HG02678 (cell line): ENCODE data around the gene EMP2.
A peak's percentile ranks its signal among the peaks of the same experiment; 100 is the strongest.
"Not testable (repeated sequence)": the region's sequence is repeated elsewhere in the genome, so short reads cannot be mapped to it uniquely, and the experiment has no call there.

Experiments used
- ATAC-seq: cut with Tn5 transposase; IDR thresholded peaks from one replicate; pipeline ENCODE4 v1.9.1; 2021; ENCODE audit warnings: mild to moderate bottlenecking, moderate library complexity; ENCODE audit not compliant: unreplicated experiment

The EMP2 gene

DNA sequence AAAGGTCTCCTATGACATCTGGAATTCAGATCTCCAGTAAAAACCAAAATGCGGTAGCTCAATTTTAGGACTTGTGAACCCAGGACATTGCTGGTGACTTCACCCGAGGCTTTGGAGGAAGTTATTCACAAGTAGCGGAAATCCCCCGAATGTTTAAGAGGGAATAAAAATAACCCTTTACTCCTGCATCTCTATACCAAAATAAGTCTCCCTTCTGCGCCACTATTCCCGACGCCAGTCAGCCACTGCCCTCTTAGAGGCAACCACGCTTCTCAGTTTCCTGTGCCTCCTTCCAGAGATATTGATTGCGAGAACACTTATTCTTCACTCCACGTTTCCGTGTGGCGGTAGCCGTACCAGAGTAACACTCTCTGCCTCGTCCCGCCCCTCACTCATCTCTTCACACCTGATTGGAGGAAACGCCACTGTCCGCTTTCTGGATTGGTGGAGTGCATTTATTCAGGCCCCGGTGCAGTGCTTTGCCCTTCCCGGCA, 27.4 kb downstream of the EMP2 start:
- ATAC-seq: peak; percentile 99

DNA sequence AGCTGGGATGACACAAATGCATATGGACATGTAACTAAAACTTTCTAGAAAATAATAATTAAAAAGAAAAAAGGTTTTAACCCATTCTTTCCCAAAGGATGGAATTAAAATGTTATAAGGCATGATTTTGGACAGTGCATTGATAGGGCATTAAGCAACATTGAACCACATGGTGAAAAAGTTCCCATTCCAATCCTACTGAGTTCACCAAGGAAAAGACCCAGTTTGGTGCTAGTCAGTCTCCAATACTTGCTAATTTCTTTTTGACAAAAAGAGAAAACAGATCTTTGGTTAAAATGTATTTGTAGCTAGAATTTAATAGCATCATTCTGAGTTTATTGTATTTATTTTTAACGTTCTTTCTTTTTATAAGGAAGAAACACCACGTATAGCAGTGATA, 28.1 kb downstream of the EMP2 start:
- no peak for ATAC-seq

DNA sequence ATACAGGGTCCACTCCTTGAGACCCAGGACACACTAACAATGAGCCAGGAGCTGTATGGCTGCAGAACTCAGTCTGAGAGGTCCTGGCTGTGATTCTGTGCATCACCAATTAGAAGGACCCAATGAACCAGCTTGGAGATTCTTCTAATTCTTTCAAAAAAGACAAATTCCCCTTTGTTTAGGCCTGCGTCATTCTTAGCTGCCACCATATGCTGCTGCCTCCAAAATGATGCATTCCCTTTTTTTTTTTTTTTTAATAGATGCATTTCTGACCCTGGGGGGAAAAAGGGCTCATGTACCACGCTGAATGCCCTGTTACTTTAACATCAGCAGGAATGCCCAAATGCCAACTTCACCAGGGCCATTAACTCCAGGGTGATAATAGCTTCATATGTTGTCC, 28.5 kb downstream of the EMP2 start:
- ATAC-seq: no peak

- no peak for ATAC-seq
These were observed 32.0 kb downstream of the EMP2 start for GRCh38 chr16:10548404-10548803.

GRCh38 chr16:10547708-10548107, 32.7 kb downstream of the EMP2 start:
- ATAC-seq: no peak

GRCh38 chr16:10543231-10543977, 37.0 kb downstream of the EMP2 start:
- no peak for ATAC-seq

GRCh38 chr16:10541366-10541765, 39.0 kb downstream of the EMP2 start:
- no peak for ATAC-seq

- no peak for ATAC-seq
These were observed 40.6 kb downstream of the EMP2 start for GRCh38 chr16:10539793-10540192.

GRCh38 chr16:10539236-10539635, 41.2 kb downstream of the EMP2 start:
- ATAC-seq: no peak

- ATAC-seq: no peak
These were observed 41.8 kb downstream of the EMP2 start for GRCh38 chr16:10538583-10538982.

DNA sequence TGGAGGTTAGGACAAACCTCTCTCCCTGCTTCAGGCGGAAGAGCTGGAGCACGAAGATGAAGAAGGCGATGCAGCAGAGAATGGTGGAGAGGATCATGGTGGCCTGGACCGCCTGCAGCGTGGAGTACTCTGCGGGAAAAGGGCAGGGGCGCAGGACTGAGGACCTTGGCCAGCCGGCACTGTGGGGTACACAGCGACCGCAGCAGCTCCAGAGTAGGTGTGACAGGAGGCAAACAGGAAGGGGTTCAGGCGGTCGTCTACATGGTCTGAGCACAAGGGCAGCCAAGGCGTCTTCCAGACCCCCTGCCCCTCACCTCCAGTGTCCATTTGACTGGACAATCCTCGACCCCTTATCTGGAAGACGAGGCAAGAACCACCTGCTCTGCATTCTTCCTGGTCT, 42.5 kb downstream of the EMP2 start:
- no peak for ATAC-seq

- ATAC-seq: no peak
These were observed 43.5 kb downstream of the EMP2 start for GRCh38 chr16:10536814-10537389.

GRCh38 chr16:10536328-10536727, 44.1 kb downstream of the EMP2 start:
- not testable (repeated sequence) for ATAC-seq

DNA sequence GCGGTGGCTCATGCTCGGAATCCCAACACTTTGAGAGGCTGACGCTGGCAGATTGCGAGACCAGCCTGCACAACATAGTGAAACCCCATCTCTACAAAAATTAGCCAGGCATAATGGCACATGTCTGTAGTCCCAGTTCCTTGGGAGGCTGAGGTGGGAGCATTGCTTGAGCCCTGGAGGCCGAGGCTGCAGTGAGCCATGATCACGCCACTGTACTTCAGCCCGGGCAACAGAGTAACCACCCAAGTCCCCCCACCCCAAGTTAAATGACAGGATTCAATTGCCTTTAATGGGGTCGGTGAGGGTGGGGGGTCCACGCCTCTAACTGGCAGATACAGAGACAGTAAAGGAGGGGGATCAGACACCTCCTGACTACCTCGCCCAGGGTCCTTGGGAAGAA, 44.9 kb downstream of the EMP2 start:
- no peak for ATAC-seq

GRCh38 chr16:10534748-10535147, 45.6 kb downstream of the EMP2 start:
- no peak for ATAC-seq

DNA sequence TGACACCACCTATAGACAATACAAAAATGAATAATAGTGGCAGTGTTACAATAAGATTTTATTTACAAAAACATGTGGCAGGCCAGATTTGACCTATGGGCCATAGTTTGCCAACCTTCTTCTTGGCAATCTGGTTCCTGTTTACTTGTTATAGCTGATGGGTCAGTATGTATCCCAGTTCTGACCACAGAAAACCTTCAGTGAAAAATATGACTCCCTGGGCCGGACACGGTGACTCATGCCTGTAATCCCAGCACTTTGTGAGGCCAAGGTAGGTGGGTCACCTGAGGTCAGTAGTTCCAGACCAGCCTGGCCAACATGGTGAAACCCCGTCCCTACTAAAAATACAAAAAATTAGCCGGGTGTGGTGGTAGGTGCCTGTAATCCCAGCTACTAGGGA, 46.8 kb downstream of the EMP2 start:
- not testable (repeated sequence) for ATAC-seq

GRCh38 chr16:10531582-10531981, 48.8 kb downstream of the EMP2 start:
- no peak for ATAC-seq

- ATAC-seq: no peak
These were observed 49.7 kb downstream of the EMP2 start for GRCh38 chr16:10530685-10531084.

- no peak for ATAC-seq
These were observed 50.3 kb downstream of the EMP2 start for GRCh38 chr16:10529895-10530669.

- ATAC-seq: no peak
These were observed 51.8 kb downstream of the EMP2 start for GRCh38 chr16:10528635-10529034.

DNA sequence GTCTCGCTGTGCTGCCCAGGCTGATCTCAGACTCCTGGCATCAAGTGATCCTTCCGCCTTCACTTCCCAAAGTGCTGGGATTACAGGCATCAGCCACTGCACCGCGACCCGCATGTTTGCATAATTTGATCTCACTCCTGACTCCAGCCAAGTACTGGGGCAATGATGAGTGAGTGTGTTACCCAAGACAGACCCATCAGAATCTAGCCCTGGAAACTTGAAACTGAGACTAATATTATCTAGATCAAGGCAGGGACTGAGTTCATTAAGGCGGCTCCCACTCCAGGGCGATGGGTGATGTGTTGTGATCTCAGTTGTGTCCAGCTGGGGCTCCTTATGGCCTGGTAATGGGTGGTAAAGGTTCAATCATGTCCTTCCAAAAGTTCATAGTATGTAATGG, 53.4 kb downstream of the EMP2 start:
- no peak for ATAC-seq
